Liver (tissue), 9 donors: ENCODE results near the gene LMTK2. TPM values are rescaled to one million over a fixed set of nuclear protein-coding genes. Genes with fewer than 3 reads are reported as not detected.

Source experiments
- DNase-seq: peaks from one replicate; pipeline ENCODE4 v3.0.0-alpha.2; 2017; ENCODE audit warnings: low spot score
- H3K27ac ChIP-seq, 2 donors: one replicate each; pipeline ENCODE4 v1.7.0; 2013; ENCODE audit warnings: inconsistent platforms in 2 of 2, low read length in 2 of 2, control low read depth in 1 of 2, low read depth in 1 of 2, mild to moderate bottlenecking in 1 of 2
- H3K27me3 ChIP-seq, 4 donors: one replicate each; pipeline versions ENCODE4 v1.6.1 to v1.7.0; 2013; ENCODE audit warnings: low read length in 3 of 4, inconsistent platforms in 1 of 4, mild to moderate bottlenecking in 1 of 4, moderate library complexity in 1 of 4; ENCODE audit not compliant: control insufficient read depth in 4 of 4, insufficient read depth in 4 of 4
- H3K36me3 ChIP-seq, 4 donors: one replicate each; pipeline versions ENCODE4 v1.6.1 to v1.7.0; 2013; ENCODE audit warnings: low read length in 3 of 4, mild to moderate bottlenecking in 3 of 4, low read depth in 1 of 4, moderate library complexity in 1 of 4; ENCODE audit not compliant: control insufficient read depth in 4 of 4, insufficient read depth in 3 of 4
- H3K4me1 ChIP-seq, 4 donors: one replicate each; pipeline versions ENCODE4 v1.6.1 to v1.7.0; 2013; ENCODE audit warnings: low read length in 3 of 4, mild to moderate bottlenecking in 3 of 4, moderate library complexity in 1 of 4; ENCODE audit not compliant: control insufficient read depth in 4 of 4, insufficient read depth in 4 of 4
- H3K4me3 ChIP-seq, 3 donors: one replicate each; pipeline versions ENCODE4 v1.6.1 to v1.7.0; 2013; ENCODE audit warnings: low read length in 3 of 3, control low read depth in 1 of 3, low read depth in 1 of 3, mild to moderate bottlenecking in 1 of 3
- H3K9ac ChIP-seq, 2 donors: one replicate each; pipeline ENCODE4 v1.7.0; 2013; ENCODE audit warnings: low read length in 2 of 2, mild to moderate bottlenecking in 2 of 2, moderate library complexity in 2 of 2, control low read depth in 1 of 2, low read depth in 1 of 2
- H3K9me3 ChIP-seq, 4 donors: one replicate each; pipeline versions ENCODE4 v1.6.1 to v1.7.0; 2013; ENCODE audit warnings: low read length in 3 of 4; ENCODE audit not compliant: control insufficient read depth in 4 of 4
- ATF3 ChIP-seq: IDR thresholded peaks from 2 replicates; pipeline ENCODE4 v1.6.1; 2016; ENCODE audit warnings: antibody characterized with exemption
- EGR1 ChIP-seq, 2 donors: IDR thresholded peaks; 2 replicates each; pipeline ENCODE4 v1.6.1; 2016 to 2018; ENCODE audit warnings: antibody characterized with exemption in 2 of 2, low read depth in 2 of 2
- FOXA1 ChIP-seq: IDR thresholded peaks from 2 replicates; pipeline ENCODE4 v1.6.1; 2016; ENCODE audit warnings: antibody characterized with exemption
- FOXA2 ChIP-seq: IDR thresholded peaks from 2 replicates; pipeline ENCODE4 v1.6.1; 2016; ENCODE audit warnings: antibody characterized with exemption
- GABPA ChIP-seq, 2 donors: IDR thresholded peaks in 1 of 2; conservative IDR thresholded peaks in 1 of 2; 2 replicates each; pipeline ENCODE4 v1.6.1; 2016; ENCODE audit warnings: antibody characterized with exemption in 2 of 2, mild to moderate bottlenecking in 1 of 2, moderate library complexity in 1 of 2
- HNF4A ChIP-seq, 2 donors: conservative IDR thresholded peaks; 2 replicates each; pipeline ENCODE4 v1.6.1; 2016; ENCODE audit warnings: antibody characterized with exemption in 2 of 2, mild to moderate bottlenecking in 2 of 2
- HNF4G ChIP-seq: IDR thresholded peaks from 2 replicates; pipeline ENCODE4 v1.6.1; 2016; ENCODE audit warnings: antibody characterized with exemption
- JUND ChIP-seq, 2 donors: IDR thresholded peaks; 2 replicates each; pipeline ENCODE4 v1.6.1; 2016; ENCODE audit warnings: antibody characterized with exemption in 2 of 2
- MAX ChIP-seq: IDR thresholded peaks from 2 replicates; pipeline ENCODE4 v1.6.1; 2016; ENCODE audit warnings: antibody characterized with exemption
- NR2F2 ChIP-seq: IDR thresholded peaks from 2 replicates; pipeline ENCODE4 v1.6.1; 2016; ENCODE audit warnings: antibody characterized with exemption
- RAD21 ChIP-seq, 2 donors: IDR thresholded peaks; 2 replicates each; pipeline ENCODE4 v1.6.1; 2016; ENCODE audit warnings: antibody characterized with exemption in 2 of 2, mild to moderate bottlenecking in 2 of 2
- RXRA ChIP-seq, 2 donors: IDR thresholded peaks; 2 replicates each; pipeline ENCODE4 v1.6.1; 2017 to 2018; ENCODE audit warnings: antibody characterized with exemption in 2 of 2, mild to moderate bottlenecking in 1 of 2
- SP1 ChIP-seq: IDR thresholded peaks from 2 replicates; pipeline ENCODE4 v1.6.1; 2018; ENCODE audit warnings: antibody characterized with exemption, mild to moderate bottlenecking
- TAF1 ChIP-seq: conservative IDR thresholded peaks from 2 replicates; pipeline ENCODE4 v1.6.1; 2016; ENCODE audit warnings: antibody characterized with exemption, mild to moderate bottlenecking
- YY1 ChIP-seq: IDR thresholded peaks from 2 replicates; pipeline ENCODE4 v1.6.1; 2016; ENCODE audit warnings: antibody characterized with exemption, mild to moderate bottlenecking
- ZBTB33 ChIP-seq: IDR thresholded peaks from 2 replicates; pipeline ENCODE4 v1.6.1; 2016; ENCODE audit warnings: antibody characterized with exemption
- WGBS: extraction: QIAGEN DNeasy Blood & Tissue Kit; methylation state at CpG from one replicate; pipeline ENCODE4 v1.1.7; 2013; 5-methylcytosine and 5-hydroxymethylcytosine counted together
- polyA plus RNA-seq, 2 donors: library from polyadenylated mRNA; stranded (reverse) in 1 of 2; unstranded in 1 of 2; fragments of 200-250 nt in 1 of 2; fragments of >200 nt in 1 of 2; fragmentation: Nextera tagmentation in 1 of 2; extraction: Ambion mirVana in 1 of 2; gene quantifications; one replicate each; pipeline versions ENCODE4 v1.2.1 to v1.2.3, GENCODE V29; 2013 to 2015
- total RNA-seq, 2 donors: library from RNA; depleted of rRNA; stranded (reverse); fragments of >200 nt; gene quantifications; one replicate each; pipeline ENCODE4 v1.2.3, GENCODE V29; 2014
- TF ChIP-seq, protein P1 (sequence below): IDR thresholded peaks from 2 replicates; pipeline ENCODE4 v1.6.1; 2016; ENCODE audit warnings: antibody characterized with exemption, mild to moderate bottlenecking
- donor health status: healthy.
- donor health status: healthy.
- donor health status: healthy.
- donor health status: healthy.
- donor health status: healthy.

LMTK2 gene
- total and polyA plus RNA-seq, 4 donors, result 3.1 to 14.3 (median 9.0) TPM

GRCh38 chr7:98194672-98195457, 88.2 kb downstream of the LMTK2 start:
- TF ChIP-seq ZBTB33 (no peak), HNF4G (no peak), FOXA2 (no peak), RXRA (IDR thresholded peaks at IDR 0.05) (no peak), SP1 (no peak), GABPA (IDR thresholded peaks at IDR 0.05 in 1 of 2, conservative IDR thresholded peaks at IDR 0.05 in 1 of 2) (no peak), ATF3 (no peak), JUND (IDR thresholded peaks at IDR 0.05) (no peak), TAF1 (no peak), RAD21 (IDR thresholded peaks at IDR 0.05) (no peak), HNF4A (conservative IDR thresholded peaks at IDR 0.05) (no peak), YY1 (no peak)
- TF ChIP-seq, protein P1, sequence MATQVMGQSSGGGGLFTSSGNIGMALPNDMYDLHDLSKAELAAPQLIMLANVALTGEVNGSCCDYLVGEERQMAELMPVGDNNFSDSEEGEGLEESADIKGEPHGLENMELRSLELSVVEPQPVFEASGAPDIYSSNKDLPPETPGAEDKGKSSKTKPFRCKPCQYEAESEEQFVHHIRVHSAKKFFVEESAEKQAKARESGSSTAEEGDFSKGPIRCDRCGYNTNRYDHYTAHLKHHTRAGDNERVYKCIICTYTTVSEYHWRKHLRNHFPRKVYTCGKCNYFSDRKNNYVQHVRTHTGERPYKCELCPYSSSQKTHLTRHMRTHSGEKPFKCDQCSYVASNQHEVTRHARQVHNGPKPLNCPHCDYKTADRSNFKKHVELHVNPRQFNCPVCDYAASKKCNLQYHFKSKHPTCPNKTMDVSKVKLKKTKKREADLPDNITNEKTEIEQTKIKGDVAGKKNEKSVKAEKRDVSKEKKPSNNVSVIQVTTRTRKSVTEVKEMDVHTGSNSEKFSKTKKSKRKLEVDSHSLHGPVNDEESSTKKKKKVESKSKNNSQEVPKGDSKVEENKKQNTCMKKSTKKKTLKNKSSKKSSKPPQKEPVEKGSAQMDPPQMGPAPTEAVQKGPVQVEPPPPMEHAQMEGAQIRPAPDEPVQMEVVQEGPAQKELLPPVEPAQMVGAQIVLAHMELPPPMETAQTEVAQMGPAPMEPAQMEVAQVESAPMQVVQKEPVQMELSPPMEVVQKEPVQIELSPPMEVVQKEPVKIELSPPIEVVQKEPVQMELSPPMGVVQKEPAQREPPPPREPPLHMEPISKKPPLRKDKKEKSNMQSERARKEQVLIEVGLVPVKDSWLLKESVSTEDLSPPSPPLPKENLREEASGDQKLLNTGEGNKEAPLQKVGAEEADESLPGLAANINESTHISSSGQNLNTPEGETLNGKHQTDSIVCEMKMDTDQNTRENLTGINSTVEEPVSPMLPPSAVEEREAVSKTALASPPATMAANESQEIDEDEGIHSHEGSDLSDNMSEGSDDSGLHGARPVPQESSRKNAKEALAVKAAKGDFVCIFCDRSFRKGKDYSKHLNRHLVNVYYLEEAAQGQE, result no peak
- DNase-seq, result no peak
- H3K4me3 ChIP-seq, result no peak overlapping the region
- H3K27ac ChIP-seq, result no peak overlapping the region
- no peak overlapping the region for H3K9ac ChIP-seq
- H3K36me3 ChIP-seq, result peaks cover 15 to 49% (median 27%) of the 10 kb centered on the region in 4 donors
- no peaks in the 10 kb centered on the region for H3K4me1 ChIP-seq
- H3K9me3 ChIP-seq, result no peaks in the 10 kb centered on the region
- WGBS, result 96% methylated on average over 8 of the region's 8 CpGs
- H3K27me3 ChIP-seq, result no peaks in the 10 kb centered on the region

DNA sequence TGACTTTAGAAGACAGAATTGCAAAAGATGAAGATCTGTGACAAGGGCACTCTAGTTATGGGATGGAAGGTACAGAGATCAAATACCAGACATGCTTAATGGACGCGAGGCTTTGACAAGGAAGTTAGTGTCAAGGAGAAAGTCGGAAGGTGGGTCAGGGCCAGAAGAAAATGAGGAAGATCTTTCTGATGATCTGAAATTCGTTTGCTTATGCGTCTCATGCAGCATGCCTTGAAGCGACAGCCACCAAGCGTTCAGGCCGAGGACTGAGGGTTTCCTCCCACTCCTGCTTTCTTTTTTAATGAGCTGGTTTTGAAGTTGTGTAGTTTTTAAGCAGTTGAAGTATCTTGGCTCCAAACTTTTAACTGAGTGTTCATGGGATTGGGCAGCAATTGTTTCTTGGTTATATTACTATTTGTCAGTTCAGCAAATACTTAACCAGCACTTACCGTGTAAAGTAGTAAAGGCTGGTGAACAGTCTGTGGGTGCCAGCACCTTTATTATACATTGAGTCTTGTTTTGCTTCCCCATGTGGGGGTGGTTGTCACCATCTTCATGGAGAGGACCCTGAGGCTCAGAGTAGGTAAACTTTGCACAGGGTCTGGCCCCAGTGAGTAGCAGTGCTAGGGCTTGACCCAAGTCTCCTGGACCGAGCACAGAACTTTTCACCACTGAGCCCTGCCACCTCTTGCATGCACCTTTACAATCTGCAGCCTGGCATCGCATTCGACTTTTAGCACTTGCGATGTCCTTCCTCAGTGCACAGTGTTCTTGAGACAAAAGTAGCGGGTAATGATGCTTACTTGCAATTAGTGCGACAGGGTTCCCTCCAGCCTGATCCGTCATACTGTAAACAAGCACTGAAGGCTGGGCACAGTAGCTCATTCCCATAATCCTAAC, 90.3 kb downstream of the LMTK2 start:
- Histone ChIP-seq H3K27ac (no peak overlapping the region), H3K4me1 (no peaks in the 10 kb centered on the region), H3K9ac (no peak overlapping the region), H3K4me3 (no peak overlapping the region), H3K36me3 (peaks cover 8 to 42% (median 23%) of the 10 kb centered on the region in 4 donors), H3K9me3 (no peaks in the 10 kb centered on the region), H3K27me3 (no peaks in the 10 kb centered on the region)
- WGBS, result 94% methylated on average over 16 of the region's 16 CpGs
- peak; percentile 21 for DNase-seq
- TF ChIP-seq FOXA1 (no peak), JUND (IDR thresholded peaks at IDR 0.05) (no peak), RXRA (IDR thresholded peaks at IDR 0.05) (no peak), MAX (no peak), FOXA2 (no peak), HNF4G (no peak), TAF1 (no peak), NR2F2 (no peak), EGR1 (IDR thresholded peaks at IDR 0.05; ENCODE audit: low read depth in 2 of 2) (no peak), HNF4A (conservative IDR thresholded peaks at IDR 0.05) (no peak), ATF3 (no peak)
- TF ChIP-seq, protein P1, result no peak
